Gastrocnemius medialis (tissue), 4 donors: Measurements from ENCODE around the gene SUMF1. TPM values are rescaled to one million over a fixed set of nuclear protein-coding genes. Genes with fewer than 3 reads are reported as not detected.

ENCODE experiments used
- ATAC-seq, 2 donors: fragments of 150-250 bp; one replicate each; pipeline ENCODE4 v1.9.1; 2016
- DNase-seq, 2 donors: peaks; one replicate each; pipeline ENCODE4 v3.0.0-alpha.2; 2019
- H3K27ac ChIP-seq, 4 donors: fragments of 200-600 bp; sonication (generic); 1 replicate in 1 of 4; 2 replicates in 3 of 4; pipeline ENCODE4 v1.5.1; 2016 to 2018; ENCODE audit warnings: mild to moderate bottlenecking in 2 of 4, moderate library complexity in 1 of 4
- H3K27me3 ChIP-seq, 3 donors: fragments of 200-600 bp; sonication (generic) in 2 of 3; 1 replicate in 1 of 3; 2 replicates in 2 of 3; pipeline versions ENCODE4 v1.5.1 to v1.6.0; 2016 to 2019; ENCODE audit warnings: mild to moderate bottlenecking in 1 of 3, moderate library complexity in 1 of 3
- H3K36me3 ChIP-seq, 2 donors: fragments of 200-600 bp; sonication (generic) in 1 of 2; one replicate each; pipeline ENCODE4 v1.5.1; 2017 to 2018
- H3K4me1 ChIP-seq, 2 donors: fragments of 200-600 bp; sonication (generic) in 1 of 2; one replicate each; pipeline ENCODE4 v1.5.1; 2016 to 2017; ENCODE audit warnings: mild to moderate bottlenecking in 2 of 2
- H3K4me3 ChIP-seq, 4 donors: fragments of 200-600 bp; sonication (generic) in 3 of 4; 1 replicate in 1 of 4; 2 replicates in 3 of 4; pipeline ENCODE4 v1.5.1; 2016 to 2019; ENCODE audit warnings: mild to moderate bottlenecking in 2 of 4
- H3K9me3 ChIP-seq, 3 donors: fragments of 200-600 bp; sonication (generic) in 2 of 3; 1 replicate in 1 of 3; 2 replicates in 2 of 3; pipeline ENCODE4 v1.5.1; 2016 to 2019
- POLR2A ChIP-seq, 2 donors: fragments of 450-650 bp; IDR thresholded peaks; one replicate each; pipeline ENCODE4 v1.6.1; 2017; ENCODE audit warnings: antibody characterized with exemption in 2 of 2, mild to moderate bottlenecking in 2 of 2, moderate library complexity in 2 of 2
- in situ Hi-C, 4 donors: fragments of 200-750 bp; cut with MboI; loops; one replicate each; pipeline versions ENCODE4 v1.15.0 to v1.8.0; 2017; ENCODE audit warnings: low sequenced_read_pairs in 4 of 4
- intact Hi-C: fragments of 100-400 bp; cut with DNase I; formaldehyde crosslinking; loops from one replicate; pipeline ENCODE4 v1.15.1; 2023; ENCODE audit warnings: low total_unique reads
- total RNA-seq, 4 donors: library from RNA; depleted of rRNA; stranded (reverse); fragments of >200 nt; gene quantifications; one replicate each; pipeline versions ENCODE4 v1.1.0 to v1.2.3, GENCODE V29; 2016
- TF ChIP-seq, protein P1 (sequence below), 5 experiments: fragments of 450-650 bp in 3 of 5; fragments of 200-600 bp in 2 of 5; sonication (generic) in 2 of 5; IDR thresholded peaks in 4 of 5; conservative IDR thresholded peaks in 1 of 5; 1 replicate in 4 of 5; 2 replicates in 1 of 5; pipeline ENCODE4 v1.5.1; 2016 to 2019; ENCODE audit warnings: antibody characterized with exemption in 5 of 5, mild to moderate bottlenecking in 3 of 5, moderate library complexity in 3 of 5

The SUMF1 gene
- total RNA-seq, 4 donors from 2014 or later = 4.4 to 9.4 (median 7.6) TPM

DNA sequence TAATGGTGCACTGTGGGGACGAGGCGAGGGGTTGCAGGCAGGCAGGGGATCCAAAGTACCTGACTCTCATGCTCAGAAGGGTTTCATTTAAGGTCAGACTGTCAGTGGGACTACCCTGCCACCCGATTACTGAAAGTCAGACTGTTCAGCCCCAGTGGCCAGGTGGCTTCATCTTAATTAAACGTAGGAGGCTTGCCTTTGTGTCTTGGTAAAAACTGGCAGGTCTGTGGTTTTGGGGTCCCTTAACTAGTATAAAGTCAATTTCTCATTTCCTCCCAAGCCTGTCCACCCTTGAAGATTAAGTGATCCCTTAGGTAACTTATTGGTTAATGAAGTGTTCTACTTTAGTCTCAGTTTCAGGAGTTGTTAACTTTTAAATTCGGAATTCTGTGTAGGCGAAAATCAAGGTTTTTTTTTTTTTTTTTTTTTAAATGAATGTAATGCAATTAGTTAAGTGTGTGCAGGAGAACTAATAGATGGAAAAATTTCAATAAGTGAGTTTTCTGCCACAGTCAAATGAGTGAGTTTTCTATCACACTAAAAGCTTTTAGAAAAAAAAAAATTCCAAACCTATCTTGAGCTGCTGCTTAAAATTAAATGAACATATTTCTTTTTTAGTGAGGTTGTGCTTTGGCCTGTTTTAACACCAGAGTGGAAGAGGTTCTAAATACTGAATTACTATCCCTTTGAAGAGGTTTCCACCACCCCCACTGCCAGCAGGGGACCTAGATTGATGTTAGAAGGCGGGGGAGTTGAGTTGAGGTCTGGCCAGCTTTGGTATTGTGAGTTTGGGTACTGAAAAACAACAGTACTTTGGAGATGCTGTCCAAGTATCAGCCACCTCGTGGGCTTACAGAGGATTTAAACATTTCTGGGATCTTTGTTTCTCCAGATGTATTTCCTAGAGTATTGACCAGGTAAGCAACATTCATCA, 41.2 kb upstream of the SUMF1 start:
- no peak for TF ChIP-seq POLR2A (IDR thresholded peaks at IDR 0.05)
- TF ChIP-seq, protein P1, sequence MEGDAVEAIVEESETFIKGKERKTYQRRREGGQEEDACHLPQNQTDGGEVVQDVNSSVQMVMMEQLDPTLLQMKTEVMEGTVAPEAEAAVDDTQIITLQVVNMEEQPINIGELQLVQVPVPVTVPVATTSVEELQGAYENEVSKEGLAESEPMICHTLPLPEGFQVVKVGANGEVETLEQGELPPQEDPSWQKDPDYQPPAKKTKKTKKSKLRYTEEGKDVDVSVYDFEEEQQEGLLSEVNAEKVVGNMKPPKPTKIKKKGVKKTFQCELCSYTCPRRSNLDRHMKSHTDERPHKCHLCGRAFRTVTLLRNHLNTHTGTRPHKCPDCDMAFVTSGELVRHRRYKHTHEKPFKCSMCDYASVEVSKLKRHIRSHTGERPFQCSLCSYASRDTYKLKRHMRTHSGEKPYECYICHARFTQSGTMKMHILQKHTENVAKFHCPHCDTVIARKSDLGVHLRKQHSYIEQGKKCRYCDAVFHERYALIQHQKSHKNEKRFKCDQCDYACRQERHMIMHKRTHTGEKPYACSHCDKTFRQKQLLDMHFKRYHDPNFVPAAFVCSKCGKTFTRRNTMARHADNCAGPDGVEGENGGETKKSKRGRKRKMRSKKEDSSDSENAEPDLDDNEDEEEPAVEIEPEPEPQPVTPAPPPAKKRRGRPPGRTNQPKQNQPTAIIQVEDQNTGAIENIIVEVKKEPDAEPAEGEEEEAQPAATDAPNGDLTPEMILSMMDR (IDR thresholded peaks at IDR 0.05 in 4 of 5, conservative IDR thresholded peaks at IDR 0.05 in 1 of 5) = no peak
- no peaks in the 10 kb centered on the region for H3K4me1 ChIP-seq
- no peaks in the 10 kb centered on the region for H3K9me3 ChIP-seq
- no peaks in the 10 kb centered on the region for H3K27me3 ChIP-seq
- DNase-seq (no peak), ATAC-seq (no peak)
- intact Hi-C loops = no loop called here
- no peak overlapping the region for H3K27ac ChIP-seq
- no peaks in the 10 kb centered on the region for H3K36me3 ChIP-seq
- no peak overlapping the region for H3K4me3 ChIP-seq
- in situ Hi-C loops = no loop called here

DNA sequence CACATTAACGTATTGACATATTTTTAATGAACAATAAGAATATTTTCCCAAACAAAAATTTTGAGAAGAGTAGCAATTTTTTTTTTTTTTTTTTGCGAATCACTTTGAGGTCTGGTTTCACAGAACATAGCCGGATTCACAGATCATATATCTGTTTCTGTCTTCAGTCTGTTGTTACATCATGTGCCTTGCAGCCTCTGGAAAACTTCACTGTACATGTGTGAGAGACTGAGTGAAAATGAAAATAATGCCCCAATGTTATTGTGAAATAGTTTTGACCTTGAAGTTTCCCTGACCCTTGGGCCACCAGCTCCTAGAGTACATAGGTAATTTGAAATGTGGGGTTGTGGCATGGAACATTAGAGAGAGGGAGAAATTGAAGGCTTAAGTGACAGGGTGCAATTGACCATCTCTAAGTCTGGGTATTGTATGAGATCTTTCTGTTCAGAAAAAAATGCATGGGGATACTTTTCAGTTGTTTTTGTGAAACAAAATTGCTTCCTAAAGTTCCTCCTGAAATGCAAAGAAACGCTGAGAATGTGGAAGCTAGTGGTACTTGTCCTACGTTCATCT, 40.0 kb upstream of the SUMF1 start:
- Histone ChIP-seq H3K27ac (no peak overlapping the region), H3K4me1 (no peaks in the 10 kb centered on the region), H3K4me3 (no peak overlapping the region), H3K27me3 (no peaks in the 10 kb centered on the region), H3K36me3 (no peaks in the 10 kb centered on the region), H3K9me3 (no peaks in the 10 kb centered on the region)
- DNase-seq (no peak), ATAC-seq (no peak)
- intact Hi-C loops = no loop called here
- no peak for TF ChIP-seq POLR2A (IDR thresholded peaks at IDR 0.05)
- TF ChIP-seq, protein P1 (IDR thresholded peaks at IDR 0.05 in 4 of 5, conservative IDR thresholded peaks at IDR 0.05 in 1 of 5) = no peak
- in situ Hi-C loops = no loop called here

DNA sequence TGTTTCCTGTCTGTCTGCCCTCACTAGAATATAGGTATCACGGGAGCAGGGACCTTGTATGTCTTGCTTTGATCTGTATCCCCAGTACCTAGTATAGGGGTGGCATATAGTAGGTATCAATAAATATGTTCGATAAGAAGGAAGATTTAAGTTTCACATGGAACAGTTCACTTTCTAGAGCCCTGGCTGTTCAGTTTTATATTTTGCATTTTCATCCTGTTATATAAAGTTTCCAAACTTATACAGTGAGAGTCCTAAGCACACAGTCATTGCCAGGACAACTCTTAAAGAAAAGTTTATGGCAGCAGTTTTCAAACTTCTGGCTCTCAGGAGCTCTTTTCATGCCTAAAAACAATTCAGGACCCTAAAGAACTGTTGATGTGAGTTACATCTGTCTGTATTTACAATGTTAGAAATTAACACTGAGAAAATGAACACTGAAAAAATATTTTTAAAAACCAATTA, 39.5 kb upstream of the SUMF1 start:
- no peaks in the 10 kb centered on the region for H3K36me3 ChIP-seq
- DNase-seq (no peak), ATAC-seq (no peak)
- no peaks in the 10 kb centered on the region for H3K9me3 ChIP-seq
- no peak overlapping the region for H3K4me3 ChIP-seq
- TF ChIP-seq POLR2A (IDR thresholded peaks at IDR 0.05) = no peak
- TF ChIP-seq, protein P1 (IDR thresholded peaks at IDR 0.05 in 4 of 5, conservative IDR thresholded peaks at IDR 0.05 in 1 of 5) = no peak
- in situ Hi-C loops = no loop called here
- intact Hi-C loops = no loop called here
- no peak overlapping the region for H3K27ac ChIP-seq
- no peaks in the 10 kb centered on the region for H3K4me1 ChIP-seq
- H3K27me3 ChIP-seq = no peaks in the 10 kb centered on the region

DNA sequence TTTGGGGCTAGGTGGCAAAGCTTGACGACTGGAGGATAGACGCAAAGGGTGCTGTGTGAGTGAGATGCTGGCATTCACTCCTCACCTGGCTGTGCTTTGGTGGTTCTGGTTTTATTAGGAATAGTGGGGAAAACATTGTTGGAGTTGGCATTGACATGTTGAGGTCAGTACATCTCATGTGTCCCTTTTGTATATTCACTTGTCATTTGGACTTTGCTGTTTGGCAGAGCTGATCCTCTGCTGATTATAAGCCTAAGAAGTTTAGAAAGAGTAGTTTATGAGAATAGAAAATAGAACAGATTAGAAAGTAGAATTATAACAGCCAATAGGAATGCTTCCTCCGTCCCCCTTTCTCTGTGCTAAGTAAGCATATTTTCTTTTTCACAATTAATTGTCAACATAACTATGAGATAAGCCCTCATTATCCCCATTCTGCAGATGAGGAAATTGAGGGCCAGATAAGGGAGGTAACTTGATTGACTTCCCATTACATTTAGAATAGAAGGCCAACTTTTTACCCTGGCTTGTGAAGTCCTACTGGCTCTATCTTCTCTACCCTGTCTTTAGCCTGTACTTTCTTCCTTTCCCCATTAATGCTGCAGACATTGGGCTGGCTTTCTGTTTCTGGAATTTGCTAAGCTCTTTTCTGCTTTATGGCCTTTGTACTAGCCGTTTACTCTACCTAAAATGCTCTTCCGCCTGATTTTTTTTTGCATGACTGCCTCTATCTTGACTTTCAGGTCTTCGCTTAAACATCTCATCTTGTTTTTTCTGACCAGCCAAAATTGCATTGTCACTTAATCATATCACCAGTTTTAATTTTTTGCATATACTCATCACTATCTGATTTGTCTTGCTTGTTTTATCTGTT, 38.9 kb upstream of the SUMF1 start:
- intact Hi-C loops = no loop called here
- no peak for ATAC-seq

More for the DNA sequence above, 38.9 kb upstream of the SUMF1 start:
- Histone ChIP-seq H3K27me3 (no peaks in the 10 kb centered on the region), H3K4me3 (no peak overlapping the region), H3K27ac (no peak overlapping the region), H3K36me3 (no peaks in the 10 kb centered on the region), H3K9me3 (no peaks in the 10 kb centered on the region), H3K4me1 (no peaks in the 10 kb centered on the region)
- TF ChIP-seq POLR2A (IDR thresholded peaks at IDR 0.05) = no peak
- TF ChIP-seq, protein P1 (IDR thresholded peaks at IDR 0.05 in 4 of 5, conservative IDR thresholded peaks at IDR 0.05 in 1 of 5) = no peak
- no peak for DNase-seq
- in situ Hi-C loops = no loop called here
